Chondrocyte (in vitro differentiated cells): ENCODE results near the gene LRPAP1. TPM values are rescaled to one million over a fixed set of nuclear protein-coding genes. Genes with fewer than 3 reads are reported as not detected.

Source experiments
- DNase-seq: peaks from one replicate; pipeline ENCODE4 v3.0.0; 2021; ENCODE audit warnings: mixed read lengths, low spot score
- H3K27ac Mint-ChIP-seq: one replicate; pipeline ENCODE4 v1.8.0; 2021; ENCODE audit warnings: mild to moderate bottlenecking, moderate library complexity, mixed read lengths; ENCODE audit not compliant: unreplicated experiment
- H3K27me3 Mint-ChIP-seq: 2 replicates; pipeline ENCODE4 v1.8.0; 2021; ENCODE audit warnings: low read depth, mixed read lengths
- H3K36me3 Mint-ChIP-seq: 2 replicates; pipeline ENCODE4 v1.8.0; 2021; ENCODE audit warnings: low read depth, mixed read lengths
- H3K4me1 Mint-ChIP-seq: 2 replicates; pipeline ENCODE4 v1.8.0; 2021; ENCODE audit warnings: low read depth, mild to moderate bottlenecking, mixed read lengths
- H3K4me3 Mint-ChIP-seq: one replicate; pipeline ENCODE4 v1.8.0; 2021; ENCODE audit warnings: mild to moderate bottlenecking, moderate library complexity, mixed read lengths; ENCODE audit not compliant: unreplicated experiment
- H3K9me3 Mint-ChIP-seq: 2 replicates; pipeline ENCODE4 v1.8.0; 2021; ENCODE audit warnings: low read depth, mixed read lengths
- total RNA-seq: library from RNA; stranded (reverse); gene quantifications from 3 replicates; pipeline ENCODE4 v1.2.1, GENCODE V29; 2021
- TF ChIP-seq, protein P1 (sequence below): fragments of 200-600 bp; sonication (generic); IDR thresholded peaks from 2 replicates; pipeline ENCODE4 v1.5.0; 2021; ENCODE audit warnings: antibody characterized with exemption, mild to moderate bottlenecking, moderate library complexity

LRPAP1 gene
- total RNA-seq, 1 donor from 2014 or later, result 135 TPM

DNA sequence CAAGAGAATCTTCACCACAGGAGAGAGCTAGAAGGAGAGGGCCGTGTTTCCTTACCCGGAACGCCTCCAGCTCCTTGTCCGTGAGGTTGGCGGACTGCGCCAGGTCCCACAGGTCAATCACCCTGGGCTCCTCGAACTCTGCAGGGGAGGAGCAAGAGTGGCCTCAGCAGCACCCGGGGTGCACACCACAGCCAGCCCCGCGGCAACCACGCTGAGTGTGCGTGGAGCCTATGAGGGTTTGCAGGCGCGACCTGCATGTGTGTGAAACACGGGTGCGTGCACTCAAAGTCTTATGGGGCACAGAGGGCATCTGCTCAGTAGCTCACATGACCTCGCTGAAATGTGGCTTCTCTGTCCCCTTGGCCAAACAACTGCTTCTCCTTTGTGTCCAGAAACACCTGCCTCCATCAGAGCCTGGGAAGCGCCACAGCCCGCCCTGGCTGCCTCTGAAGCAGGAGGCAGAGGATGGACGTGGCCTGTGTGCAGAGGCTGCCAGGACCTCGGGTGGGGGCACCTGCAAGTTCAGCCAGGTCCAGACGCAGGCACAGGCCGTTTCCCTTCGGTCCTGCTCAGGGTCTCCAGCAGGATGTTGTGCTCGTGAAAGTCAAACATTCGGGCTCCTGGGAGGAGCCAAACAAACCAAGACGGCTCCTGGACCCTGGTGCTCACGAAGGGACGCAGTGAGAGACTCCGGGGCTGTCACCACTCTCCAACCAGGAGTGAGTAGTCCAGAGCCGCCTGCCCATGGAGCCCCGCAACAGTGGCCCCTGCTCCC, 16.0 kb downstream of the LRPAP1 start:
- H3K4me1 Mint-ChIP-seq, result no peaks in the 10 kb centered on the region
- peaks cover 28% of the 10 kb centered on the region for H3K36me3 Mint-ChIP-seq
- no peak overlapping the region for H3K27ac Mint-ChIP-seq
- TF ChIP-seq, protein P1, sequence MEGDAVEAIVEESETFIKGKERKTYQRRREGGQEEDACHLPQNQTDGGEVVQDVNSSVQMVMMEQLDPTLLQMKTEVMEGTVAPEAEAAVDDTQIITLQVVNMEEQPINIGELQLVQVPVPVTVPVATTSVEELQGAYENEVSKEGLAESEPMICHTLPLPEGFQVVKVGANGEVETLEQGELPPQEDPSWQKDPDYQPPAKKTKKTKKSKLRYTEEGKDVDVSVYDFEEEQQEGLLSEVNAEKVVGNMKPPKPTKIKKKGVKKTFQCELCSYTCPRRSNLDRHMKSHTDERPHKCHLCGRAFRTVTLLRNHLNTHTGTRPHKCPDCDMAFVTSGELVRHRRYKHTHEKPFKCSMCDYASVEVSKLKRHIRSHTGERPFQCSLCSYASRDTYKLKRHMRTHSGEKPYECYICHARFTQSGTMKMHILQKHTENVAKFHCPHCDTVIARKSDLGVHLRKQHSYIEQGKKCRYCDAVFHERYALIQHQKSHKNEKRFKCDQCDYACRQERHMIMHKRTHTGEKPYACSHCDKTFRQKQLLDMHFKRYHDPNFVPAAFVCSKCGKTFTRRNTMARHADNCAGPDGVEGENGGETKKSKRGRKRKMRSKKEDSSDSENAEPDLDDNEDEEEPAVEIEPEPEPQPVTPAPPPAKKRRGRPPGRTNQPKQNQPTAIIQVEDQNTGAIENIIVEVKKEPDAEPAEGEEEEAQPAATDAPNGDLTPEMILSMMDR, result no peak
- H3K9me3 Mint-ChIP-seq, result no peaks in the 10 kb centered on the region
- DNase-seq, result peak; percentile 89
- no peak overlapping the region for H3K4me3 Mint-ChIP-seq
- H3K27me3 Mint-ChIP-seq, result no peaks in the 10 kb centered on the region

DNA sequence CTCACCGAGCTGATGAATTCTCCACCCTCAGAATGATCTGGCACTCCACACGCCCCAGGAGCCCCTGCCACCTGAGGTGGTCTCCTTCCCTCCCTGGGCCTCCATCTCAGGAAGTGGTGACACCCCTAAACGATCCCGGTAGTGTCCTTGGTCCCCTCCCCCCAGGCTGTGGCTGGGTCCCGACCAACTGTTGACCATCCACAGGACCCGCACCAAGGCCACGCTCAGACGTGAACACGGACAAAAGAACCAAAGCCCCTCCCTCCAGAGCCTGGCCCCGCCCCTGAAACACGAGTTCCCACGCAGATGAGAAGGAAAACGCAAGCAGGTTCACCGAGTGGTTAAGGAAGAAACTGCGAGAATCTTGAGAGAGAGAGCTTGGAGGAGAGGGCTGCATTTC, 16.6 kb downstream of the LRPAP1 start:
- H3K4me1 Mint-ChIP-seq, result no peaks in the 10 kb centered on the region
- no peak overlapping the region for H3K4me3 Mint-ChIP-seq
- DNase-seq, result no peak
- no peaks in the 10 kb centered on the region for H3K9me3 Mint-ChIP-seq
- TF ChIP-seq, protein P1, result no peak
- H3K27me3 Mint-ChIP-seq, result no peaks in the 10 kb centered on the region
- peaks cover 30% of the 10 kb centered on the region for H3K36me3 Mint-ChIP-seq
- no peak overlapping the region for H3K27ac Mint-ChIP-seq

DNA sequence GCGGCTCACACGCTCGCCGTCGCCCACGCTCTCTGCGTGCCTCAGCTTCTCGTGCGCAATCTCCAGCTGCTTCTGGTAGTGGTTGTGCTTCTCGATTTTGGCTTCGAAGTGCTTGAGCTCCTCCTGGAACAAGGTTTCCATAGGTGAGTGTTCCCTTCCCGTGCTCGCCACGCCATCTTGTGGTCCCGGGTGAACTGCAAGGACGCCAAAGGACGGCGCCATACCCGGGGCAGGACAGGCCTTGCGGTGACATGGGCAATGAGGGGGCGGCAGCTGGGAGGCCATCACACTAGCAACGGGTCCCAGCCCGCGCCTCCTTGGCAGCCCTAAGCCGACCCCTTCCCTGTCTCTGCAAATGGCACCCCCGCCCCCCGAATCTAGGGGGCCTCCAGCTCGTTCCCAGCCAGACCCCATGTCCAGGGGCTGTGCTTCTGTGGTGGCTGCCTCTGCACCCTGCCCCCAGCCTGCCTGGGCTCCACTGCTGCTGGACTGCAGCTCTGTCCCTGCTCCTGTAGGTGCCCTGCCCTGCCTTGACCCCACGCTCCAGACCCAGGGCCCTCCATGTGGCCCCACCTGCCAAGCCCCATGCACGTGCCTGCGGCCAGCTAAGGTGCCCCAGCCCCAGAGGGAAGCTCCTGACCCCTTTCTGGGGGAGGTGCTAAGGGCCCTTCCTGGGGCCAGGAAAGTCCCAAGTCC, 17.3 kb downstream of the LRPAP1 start:
- Mint-ChIP-seq H3K4me1 (no peaks in the 10 kb centered on the region), H3K36me3 (peaks cover 35% of the 10 kb centered on the region), H3K27ac (no peak overlapping the region), H3K27me3 (no peaks in the 10 kb centered on the region), H3K4me3 (no peak overlapping the region), H3K9me3 (no peaks in the 10 kb centered on the region)
- no peak for DNase-seq
- TF ChIP-seq, protein P1, result peak; percentile 53

DNA sequence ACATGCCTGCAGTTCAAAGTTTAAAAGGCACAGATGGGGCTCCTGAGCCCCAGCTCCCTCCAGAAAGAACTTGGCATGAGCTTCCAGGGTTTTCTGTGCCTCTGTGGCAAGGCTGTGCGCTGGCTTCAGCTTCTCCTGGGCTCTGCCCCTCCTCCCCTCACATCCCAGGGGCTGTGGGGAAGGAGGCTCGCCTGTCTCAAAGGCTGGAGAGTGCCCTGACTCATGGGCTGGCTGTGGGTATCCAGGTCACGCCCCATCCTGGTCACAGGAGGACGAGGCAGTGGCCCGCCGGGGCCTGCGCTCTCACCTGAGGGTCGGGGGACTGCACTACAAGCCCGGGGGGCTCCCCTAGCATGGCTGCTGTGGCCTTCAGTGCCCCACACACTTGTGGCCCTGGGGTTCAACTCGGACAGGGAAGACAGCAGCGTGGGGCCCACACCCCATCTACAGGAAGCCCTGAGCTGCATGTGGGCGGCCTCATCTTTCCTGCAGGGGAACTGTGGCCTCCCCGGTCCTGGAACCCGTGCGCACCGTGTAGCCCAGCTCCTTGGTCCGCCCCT, 17.9 kb downstream of the LRPAP1 start:
- Mint-ChIP-seq H3K27me3 (no peaks in the 10 kb centered on the region), H3K27ac (no peak overlapping the region), H3K4me3 (no peak overlapping the region), H3K4me1 (no peaks in the 10 kb centered on the region), H3K9me3 (no peaks in the 10 kb centered on the region), H3K36me3 (peaks cover 37% of the 10 kb centered on the region)
- DNase-seq, result no peak
- TF ChIP-seq, protein P1, result no peak

DNA sequence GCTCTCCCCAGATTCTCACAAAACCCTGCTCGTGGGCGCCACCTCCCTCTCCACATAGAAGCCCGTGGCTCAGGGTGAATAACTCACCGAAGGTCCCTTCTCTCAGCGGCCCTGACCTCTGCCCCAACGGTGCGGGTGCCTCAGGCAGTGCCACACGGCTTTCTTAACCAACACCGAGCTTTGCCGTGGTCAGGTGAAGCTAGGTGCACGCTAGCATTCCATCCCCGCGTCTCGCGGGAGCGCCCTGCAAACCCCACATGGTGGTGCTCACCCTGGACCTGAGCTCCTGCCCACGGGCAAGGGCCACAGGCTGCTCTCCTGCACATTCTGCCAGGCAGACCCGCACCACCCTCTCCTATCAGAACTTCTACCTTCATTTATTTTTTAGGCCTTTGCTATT, 18.4 kb downstream of the LRPAP1 start:
- H3K9me3 Mint-ChIP-seq, result no peaks in the 10 kb centered on the region
- H3K27me3 Mint-ChIP-seq, result no peaks in the 10 kb centered on the region
- DNase-seq, result no peak
- H3K4me3 Mint-ChIP-seq, result no peak overlapping the region
- peaks cover 38% of the 10 kb centered on the region for H3K36me3 Mint-ChIP-seq
- no peaks in the 10 kb centered on the region for H3K4me1 Mint-ChIP-seq
- TF ChIP-seq, protein P1, result no peak
- H3K27ac Mint-ChIP-seq, result no peak overlapping the region
